ENCODE data around the gene ZHX3.

DNA sequence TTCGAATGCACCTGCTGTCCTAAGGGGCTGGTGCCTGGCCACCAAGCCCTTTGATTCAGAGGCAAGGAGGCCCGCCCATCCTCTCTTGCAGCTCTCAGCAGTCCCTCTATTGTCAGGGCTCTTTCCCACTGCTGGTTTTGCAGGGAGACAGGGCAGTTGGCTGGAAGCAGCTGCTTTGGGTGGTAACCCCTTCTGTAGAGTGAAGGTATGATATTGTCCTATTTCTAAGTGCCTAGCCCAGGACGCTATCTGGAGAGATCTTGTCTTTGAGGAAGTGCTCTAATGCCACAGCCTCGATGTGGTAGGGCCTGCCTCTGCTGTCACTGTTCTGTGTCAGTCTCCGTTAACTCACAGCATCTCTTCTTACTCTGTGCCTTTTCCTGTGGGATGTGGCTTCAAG is 174.6 kb downstream of the ZHX3 start:
- TF ChIP-seq POLR2AphosphoS5 (IDR thresholded peaks at IDR 0.05) (no peak), CTCF (IDR thresholded peaks at IDR 0.05) (no peak), POLR2A (IDR thresholded peaks at IDR 0.05) (no peak)

Measured in suprapubic skin (tissue), 4 donors.